GM18505 (cell line): ENCODE results near the gene MAFG.

Source experiments
- ATAC-seq: cut with Tn5 transposase; IDR thresholded peaks from one replicate; pipeline ENCODE4 v1.9.1; 2021; ENCODE audit not compliant: unreplicated experiment
- POLR2A ChIP-seq: IDR thresholded peaks from 4 replicates; pipeline ENCODE4 v1.6.1; 2011; ENCODE audit warnings: borderline replicate concordance; ENCODE audit not compliant: insufficient read depth, insufficient read length; ENCODE audit errors: extremely low read depth

The MAFG gene

DNA sequence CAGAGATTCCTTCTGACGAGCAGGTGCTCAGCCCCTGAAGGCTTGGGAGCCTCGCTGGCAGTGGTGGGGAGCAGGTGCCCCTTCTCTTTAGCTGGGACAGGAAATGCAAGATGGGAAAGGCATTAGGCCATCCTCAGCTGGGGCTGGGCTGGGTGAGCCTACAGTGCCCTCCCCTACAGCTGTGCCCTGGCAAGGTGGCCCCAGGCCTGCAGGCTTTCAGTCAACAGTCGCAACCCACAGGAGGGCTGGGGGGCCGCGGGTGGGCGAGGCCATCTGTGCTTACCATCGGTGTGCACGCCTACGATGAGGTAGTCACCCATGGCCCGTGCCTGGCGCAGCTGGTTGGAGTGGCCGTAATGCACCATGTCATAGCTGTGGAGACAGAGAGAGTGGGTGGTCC is 18.3 kb downstream of the MAFG start:
- ATAC-seq, result no peak
- no peak for TF ChIP-seq POLR2A

DNA sequence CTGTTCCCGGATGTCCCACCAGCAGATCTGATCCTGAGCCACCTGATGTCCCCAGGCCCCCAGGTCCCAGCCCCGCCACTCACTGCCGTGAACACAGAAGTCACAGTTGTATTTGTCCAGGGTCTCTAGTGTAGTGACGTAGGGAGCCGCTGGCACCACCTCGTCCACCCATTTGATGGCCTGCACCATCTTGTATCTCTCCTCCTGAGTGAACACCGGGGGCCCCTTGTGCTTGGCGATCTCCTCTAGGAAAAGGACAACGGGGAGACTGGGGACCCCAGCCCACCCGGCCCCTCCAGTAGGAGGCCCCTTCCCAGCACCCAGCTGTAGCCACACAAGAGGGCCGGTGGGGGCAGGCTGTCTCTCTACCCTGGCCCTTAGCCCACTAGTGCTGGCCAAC is 18.7 kb downstream of the MAFG start:
- ATAC-seq, result no peak
- TF ChIP-seq POLR2A, result no peak

DNA sequence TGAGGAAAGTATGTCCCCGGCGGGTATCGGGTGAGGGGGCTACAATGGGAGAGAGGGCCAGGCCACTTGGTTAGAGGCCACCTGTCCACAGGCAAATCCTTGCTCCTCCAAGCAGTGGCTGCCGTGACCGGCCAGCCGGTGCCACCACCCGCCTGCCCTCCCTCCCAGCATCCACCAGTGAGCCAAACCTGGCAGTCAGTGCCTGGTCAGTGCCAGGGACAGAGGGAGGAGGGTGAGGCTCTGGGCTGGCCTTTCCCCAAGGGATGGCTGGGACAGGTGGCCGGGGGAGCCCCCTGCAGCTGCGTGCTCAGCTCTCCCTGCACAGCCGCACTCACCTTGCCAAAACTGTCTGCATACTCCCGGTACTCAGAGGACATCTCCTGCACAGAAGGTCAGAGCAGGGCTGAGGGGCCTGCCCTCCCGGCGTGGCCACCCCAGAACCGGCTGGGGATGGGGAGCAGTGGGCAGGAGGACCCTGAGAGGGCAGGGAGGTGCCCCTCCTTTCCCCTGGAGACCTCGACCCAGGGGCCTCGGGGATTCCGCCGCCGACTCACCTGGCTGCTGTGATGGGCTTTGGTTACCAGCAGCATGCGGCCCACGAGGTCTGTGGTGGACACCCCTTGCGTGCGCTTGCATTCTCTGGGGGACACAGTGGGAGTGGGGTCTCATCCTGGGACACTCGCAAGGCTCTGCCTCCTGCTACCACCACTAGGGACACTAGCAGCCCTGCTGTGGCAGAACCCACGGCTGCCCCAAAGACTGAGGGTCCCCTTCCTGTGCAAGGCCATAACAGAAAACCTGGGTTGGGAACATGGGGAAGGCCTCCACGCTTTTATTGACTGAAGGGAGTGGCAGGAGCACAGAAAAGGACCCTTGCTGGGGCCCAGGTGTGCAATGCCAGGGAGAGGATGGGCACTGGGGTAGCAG is 20.1 kb downstream of the MAFG start:
- TF ChIP-seq POLR2A, result no peak
- no peak for ATAC-seq

DNA sequence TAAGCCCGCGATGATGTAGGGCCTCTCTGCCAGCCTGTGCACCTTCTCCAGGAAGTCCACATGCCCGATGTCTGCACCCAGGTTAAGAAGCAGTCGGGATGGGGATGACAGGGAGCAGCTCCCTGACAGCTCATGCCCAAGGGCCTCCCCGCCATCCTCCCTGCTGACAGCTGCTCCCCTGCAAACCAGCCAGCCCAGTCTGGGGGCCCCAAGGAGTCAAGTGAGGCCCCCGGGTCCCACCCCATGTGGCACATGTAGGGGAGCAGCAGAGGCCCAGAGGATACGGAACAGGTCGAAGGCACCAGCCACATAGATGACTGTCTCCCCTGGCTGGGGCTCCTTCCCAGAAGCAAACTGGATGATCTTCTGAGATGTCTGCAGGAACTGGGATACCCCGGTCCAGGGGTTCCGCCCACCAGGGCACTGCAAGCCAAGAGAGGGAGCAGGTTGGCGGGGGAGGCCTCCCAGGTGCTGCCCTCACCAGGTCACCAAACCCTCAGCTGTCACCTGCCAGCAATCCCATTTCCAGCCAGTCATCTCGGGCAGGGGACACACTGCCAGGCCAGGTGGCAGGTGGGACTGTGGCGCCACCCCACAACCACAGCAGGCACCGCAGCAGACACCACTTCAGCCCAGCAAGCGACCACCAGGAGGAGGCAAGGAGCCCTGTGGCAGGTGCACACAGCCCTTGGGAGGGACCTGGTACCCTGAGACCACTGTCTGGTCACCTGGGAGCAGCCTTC is 20.9 kb downstream of the MAFG start:
- no peak for ATAC-seq
- no peak for TF ChIP-seq POLR2A

DNA sequence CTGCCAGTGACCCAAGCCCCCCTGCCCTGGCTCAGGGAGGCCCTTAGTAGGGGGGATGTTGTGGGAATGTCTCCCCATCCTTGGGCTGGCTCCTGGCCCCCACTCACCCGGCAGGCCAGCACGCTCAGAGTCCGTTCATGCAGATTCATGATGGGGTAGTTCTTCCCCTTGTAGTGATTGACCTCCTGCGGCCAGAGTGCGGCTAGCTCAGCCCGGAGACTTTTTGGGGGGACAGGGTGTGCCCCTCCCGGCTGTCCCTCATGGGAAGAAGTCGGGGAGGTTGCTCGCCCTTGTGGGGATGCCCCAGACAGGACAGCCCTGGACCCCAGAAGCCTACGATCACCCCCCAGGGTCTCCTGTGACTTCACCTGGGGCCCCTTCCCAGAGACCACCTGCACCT is 21.5 kb downstream of the MAFG start:
- no peak for ATAC-seq
- TF ChIP-seq POLR2A, result no peak

DNA sequence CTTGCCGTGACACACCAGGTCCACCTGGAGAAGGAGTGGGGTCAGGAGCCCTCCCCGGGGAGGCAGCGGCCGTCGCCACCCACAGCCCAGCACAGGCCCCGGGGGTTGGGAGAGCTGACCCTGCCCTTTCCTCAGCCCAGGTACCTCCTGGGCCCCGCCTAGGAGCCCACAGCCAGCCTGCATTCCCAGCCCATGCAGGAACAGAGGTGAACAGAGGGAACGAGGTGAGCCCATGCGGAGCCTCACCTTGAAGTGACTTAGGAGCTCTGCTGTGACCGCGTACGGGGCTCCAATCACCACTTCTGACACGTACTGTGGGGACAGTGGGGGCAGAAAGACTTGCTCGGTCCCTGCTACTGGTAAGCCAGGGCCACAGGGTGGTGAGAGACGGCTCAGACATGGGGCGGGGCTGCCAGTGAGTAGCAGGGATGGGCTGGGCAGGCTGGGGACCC is 22.1 kb downstream of the MAFG start:
- ATAC-seq, result no peak
- TF ChIP-seq POLR2A, result no peak

DNA sequence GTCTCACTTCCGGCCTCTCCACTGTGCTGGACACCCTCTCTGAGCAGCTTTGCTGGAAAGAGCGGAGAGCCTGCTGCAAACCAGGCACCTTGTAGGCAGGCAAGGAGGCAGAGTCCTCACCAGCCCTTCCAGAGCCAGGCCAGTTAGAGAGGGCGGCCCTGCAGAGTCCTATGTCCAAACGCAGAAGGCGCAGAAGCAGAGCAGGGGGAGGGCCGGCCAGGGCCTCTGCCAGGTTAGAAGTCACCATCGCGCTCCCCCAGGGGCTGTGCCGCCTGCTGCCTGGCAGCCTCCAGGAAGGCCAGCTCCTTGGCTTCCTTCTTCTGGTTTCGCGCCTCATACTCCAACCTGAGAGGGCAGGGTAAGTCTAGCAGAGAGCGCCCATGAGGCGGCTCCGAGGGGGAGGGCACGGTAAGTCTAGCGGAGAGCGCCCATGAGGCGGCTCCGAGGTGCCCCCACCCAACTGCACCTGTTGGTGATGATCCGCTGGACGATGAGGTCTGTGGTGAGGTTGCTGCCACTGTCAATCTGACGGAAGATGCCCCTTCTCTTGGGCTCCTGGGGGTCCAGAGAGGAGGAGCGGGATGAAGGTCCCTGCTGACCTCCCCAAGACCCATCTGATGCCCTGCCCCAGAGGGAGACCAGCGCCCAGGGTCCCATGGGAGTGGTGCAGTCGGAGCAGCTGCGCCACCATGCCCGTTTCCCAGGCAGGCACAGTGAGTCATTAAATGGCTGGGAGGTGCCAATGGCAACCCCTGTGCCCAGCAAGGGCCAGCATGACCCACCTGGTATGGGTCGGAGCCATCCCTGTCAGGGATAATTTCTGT is 22.7 kb downstream of the MAFG start:
- no peak for TF ChIP-seq POLR2A
- ATAC-seq, result no peak

DNA sequence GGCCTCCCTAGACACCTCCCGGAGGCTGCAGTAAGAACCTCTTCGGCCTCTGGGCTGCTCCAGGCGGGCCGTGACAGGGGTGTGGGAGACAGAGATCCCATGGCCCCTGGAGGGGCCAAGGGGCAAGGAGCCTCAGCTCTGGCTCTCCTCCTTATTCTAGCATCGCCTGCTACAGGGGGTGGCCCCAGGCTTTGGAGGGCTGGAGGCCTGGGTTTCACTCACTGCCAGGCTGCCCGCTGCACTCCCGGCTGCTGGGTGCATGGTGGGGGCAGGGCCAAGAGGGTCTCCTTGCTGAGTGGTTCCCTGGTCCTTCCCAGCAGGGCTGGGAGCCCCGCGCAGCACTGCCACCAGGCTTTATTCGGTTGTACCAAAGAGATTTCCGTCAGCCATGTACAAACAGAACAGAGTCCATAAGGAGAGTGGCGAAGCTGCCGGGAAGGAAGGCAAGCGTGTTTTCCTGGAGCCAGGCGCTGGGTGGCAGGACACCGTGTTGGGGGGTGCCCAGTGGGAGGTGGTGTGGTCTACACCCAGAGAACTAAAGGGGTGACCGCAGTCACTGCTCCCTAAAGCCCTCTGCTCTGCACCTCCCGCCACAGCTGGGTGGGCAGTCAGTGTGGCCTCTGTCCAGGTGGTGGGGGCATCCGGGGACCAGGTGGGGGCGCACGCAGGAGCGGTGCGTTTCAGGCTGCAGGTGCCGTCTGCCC is 23.5 kb downstream of the MAFG start:
- ATAC-seq, result no peak
- no peak for TF ChIP-seq POLR2A

DNA sequence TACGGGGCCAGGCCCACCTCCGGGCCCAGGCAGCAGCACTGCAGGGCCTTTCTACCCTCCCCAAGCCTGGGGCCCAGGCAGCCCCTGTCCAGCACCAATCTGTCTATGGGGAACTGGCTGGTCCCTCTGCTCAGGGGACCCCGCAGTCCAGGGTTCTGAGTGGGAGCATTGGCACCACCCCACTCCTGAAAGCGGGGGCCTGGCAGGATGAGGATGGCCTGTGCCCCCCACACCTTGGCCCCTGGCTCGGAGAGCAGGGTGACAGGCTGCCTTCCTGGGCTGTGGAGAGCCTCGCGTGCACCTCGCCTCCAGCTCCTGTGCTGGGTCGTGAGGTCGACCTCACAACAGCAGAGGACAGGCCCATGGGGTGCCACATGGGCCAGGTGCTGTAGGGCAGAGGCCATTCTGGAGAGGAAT is 24.1 kb downstream of the MAFG start:
- no peak for TF ChIP-seq POLR2A
- ATAC-seq, result no peak

DNA sequence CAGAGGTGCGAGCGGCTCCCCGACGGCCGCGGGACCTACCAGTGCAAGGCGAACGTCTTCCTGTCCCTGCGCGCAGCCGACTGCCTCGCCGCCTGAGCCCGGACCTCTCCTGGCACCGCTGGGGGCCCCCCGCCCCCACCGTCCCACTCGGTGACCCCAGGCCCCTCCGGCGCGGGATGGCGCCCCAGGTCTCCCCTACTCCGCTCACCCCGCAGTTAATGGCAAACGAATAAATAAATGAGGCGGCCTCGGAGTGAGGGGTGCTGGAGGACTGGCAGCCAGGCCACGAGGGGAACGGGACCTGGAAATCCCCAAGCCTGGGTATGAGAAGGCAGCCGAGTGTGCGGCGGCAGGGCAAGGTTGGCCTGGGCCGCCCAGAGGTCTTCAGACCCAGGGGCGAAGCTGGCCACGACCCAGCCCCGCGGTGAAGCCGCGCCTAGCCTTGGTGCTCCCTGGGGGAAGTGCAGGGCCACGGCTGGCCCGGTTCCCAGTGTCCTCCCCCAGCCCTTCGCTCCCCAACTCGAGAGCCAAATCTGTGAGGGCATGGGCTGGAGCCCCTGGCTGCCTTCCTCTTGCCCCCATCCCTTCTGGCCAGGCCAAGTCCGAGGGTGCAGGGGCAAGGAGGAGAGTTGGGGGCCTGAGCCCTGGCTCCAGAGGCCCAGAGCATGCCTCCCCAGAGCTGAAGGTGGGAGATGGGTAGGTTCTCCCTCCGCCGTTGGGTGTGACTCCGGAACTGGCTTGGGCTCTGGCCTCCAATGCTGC is 24.7 kb downstream of the MAFG start:
- no peak for TF ChIP-seq POLR2A
- no peak for ATAC-seq

DNA sequence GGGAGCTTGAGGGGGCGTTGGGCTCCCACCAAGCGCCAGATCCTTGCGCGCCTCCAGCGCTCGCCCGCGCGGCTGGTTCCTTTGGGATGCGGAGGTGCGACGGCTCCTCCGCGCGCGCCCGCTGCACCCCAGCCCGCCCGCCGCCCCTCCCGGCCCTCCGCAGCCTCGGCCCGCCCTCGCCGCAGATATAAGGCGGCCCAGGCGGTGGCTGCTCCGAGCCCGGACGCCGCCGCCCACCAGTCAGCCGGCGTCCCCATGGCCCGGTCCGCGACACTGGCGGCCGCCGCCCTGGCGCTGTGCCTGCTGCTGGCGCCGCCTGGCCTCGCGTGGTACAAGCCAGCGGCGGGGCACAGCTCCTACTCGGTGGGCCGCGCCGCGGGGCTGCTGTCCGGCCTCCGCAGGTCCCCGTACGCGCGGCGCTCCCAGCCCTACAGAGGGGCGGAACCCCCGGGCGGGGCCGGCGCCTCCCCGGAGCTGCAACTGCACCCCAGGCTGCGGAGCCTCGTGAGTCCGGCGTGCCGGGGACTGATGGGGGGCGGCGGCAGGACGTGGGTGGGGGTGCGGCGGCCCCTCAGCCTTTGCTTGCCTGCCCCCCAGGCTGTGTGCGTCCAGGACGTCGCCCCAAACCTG is 25.4 kb downstream of the MAFG start, which contains the start of gene NPB:
TSS of gene NPB (plus strand) at position 216 of the 630 bp plus-strand sequence. CDS start at position 256, 40 bp downstream.
- TF ChIP-seq POLR2A, result no peak
- no peak for ATAC-seq

DNA sequence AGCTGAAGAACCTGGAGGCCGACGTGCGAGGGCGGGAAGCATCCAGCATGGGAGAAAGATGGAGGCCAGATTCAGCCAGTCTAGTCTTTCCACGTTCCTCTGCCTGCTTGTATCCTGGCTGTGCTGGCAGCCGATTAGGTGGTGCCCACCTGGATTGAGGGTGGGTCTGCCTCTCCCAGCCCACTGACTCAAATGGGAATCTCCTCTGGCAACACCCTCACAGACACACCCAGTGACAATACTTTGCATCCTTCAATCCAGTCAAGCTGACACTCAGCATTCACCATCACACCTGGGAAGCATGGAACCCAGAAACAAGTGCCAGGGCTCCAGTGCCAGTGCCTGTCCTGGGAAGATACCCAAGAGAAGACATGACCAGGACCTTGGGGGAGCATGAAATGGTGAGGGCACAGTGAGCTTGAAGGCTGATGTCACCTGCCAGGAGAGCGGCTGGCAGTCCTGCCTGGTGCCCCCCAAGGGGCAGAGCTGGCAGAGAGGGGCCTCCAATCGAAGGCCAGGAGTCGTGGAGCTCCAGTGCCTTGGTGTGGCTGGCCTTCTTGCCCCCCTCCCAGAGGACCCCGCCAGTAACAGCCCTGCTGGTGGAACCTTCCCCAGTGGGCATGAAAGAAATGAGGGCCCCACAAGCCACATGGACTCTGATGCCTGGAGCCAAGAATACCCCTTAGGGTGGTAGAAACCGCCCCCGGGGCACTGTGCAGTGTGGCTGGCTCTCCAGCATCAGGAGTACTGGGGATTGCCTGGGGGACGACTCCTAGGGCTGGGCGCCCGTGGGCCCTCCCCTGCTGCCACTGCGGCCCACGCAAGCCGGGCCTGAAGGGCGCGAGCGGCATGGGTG is 26.1 kb downstream of the MAFG start:
- ATAC-seq, result no peak
- TF ChIP-seq POLR2A, result no peak
